GM18861 (cell line): ENCODE measurements around the gene DBNDD2.

Source experiments
- ATAC-seq: cut with Tn5 transposase; IDR thresholded peaks from one replicate; pipeline ENCODE4 v1.9.1; 2021; ENCODE audit not compliant: unreplicated experiment

Gene DBNDD2

GRCh38 chr20:45445805-45446562 lies 37.9 kb downstream of the DBNDD2 start:
- no peak for ATAC-seq

GRCh38 chr20:45448270-45448669 lies 40.2 kb downstream of the DBNDD2 start:
- no peak for ATAC-seq

GRCh38 chr20:45449528-45449927 lies 41.4 kb downstream of the DBNDD2 start:
- no peak for ATAC-seq

GRCh38 chr20:45450097-45450818 lies 42.2 kb downstream of the DBNDD2 start:
- no peak for ATAC-seq

- no peak for ATAC-seq
Measured at GRCh38 chr20:45452238-45452637, 44.1 kb downstream of the DBNDD2 start.

- ATAC-seq = no peak
Measured at GRCh38 chr20:45452772-45453691, 44.9 kb downstream of the DBNDD2 start.

GRCh38 chr20:45456632-45457031 lies 48.5 kb downstream of the DBNDD2 start:
- ATAC-seq = no peak

GRCh38 chr20:45459606-45460005 lies 51.5 kb downstream of the DBNDD2 start:
- no peak for ATAC-seq
